ENCODE data around the gene TMEM19. TPM values are rescaled to one million over a fixed set of nuclear protein-coding genes. Genes with fewer than 3 reads are reported as not detected.

The TMEM19 gene
- total and polyA plus RNA-seq, 2 of the 8 experiments (the other 6 are each of a cell fraction or from before 2014, with no cell fraction given): 12.6 to 19.1 TPM

GRCh38 chr12:71662849-71663560 lies 22.9 kb upstream of the TMEM19 start (continued):
- TF ChIP-seq CHD7 (IDR thresholded peaks at IDR 0.05; ENCODE audit: insufficient replicate concordance, low read length): no peak
- no peak for TF ChIP-seq MAFK (IDR thresholded peaks at IDR 0.05; ENCODE audit: low read depth, low read length)
- no peak for TF ChIP-seq EGR1 (IDR thresholded peaks at IDR 0.05; ENCODE audit: borderline replicate concordance, low read depth, low read length)
- no peak for TF ChIP-seq CREB1 (IDR thresholded peaks at IDR 0.05)
- TF ChIP-seq E2F6 (IDR thresholded peaks at IDR 0.05): peak; percentile 56; the same call in 1 of the 2 replicates
- no peak for TF ChIP-seq EP300 (IDR thresholded peaks at IDR 0.05; ENCODE audit: borderline replicate concordance in 1 of 2, low read depth in 2 of 2, low read length in 2 of 2)
- TF ChIP-seq NRF1 (IDR thresholded peaks at IDR 0.05; ENCODE audit: low read depth, low read length): no peak
- TF ChIP-seq RFX5 (IDR thresholded peaks at IDR 0.05; ENCODE audit: borderline replicate concordance, low read depth, low read length): no peak
- TF ChIP-seq KDM5A (IDR thresholded peaks at IDR 0.05; ENCODE audit: low read length): no peak

Data from H1 (cell line).